HCT116 (cell line): ENCODE data around the gene F10. TPM values are rescaled to one million over a fixed set of nuclear protein-coding genes. Genes with fewer than 3 reads are reported as not detected.

Experiments
- ATAC-seq: fragments of 200-7000 bp; cut with Tn5 transposase; 2 replicates; pipeline ENCODE4 v1.9.1; 2020; ENCODE audit warnings: mild to moderate bottlenecking, moderate library complexity
- BruUV-seq: library from RNA; stranded (reverse); fragments of 400-500 nt; replicated peaks from 2 replicates; lab custom pipeline; 2021; lab: Mats Ljungman, UMichigan
- CTCF ChIA-PET: fragments of 300-600 bp; sonication (Branson Sonifier 250); formaldehyde crosslinking; loops from one replicate; lab custom pipeline; 2021; ENCODE audit warnings: antibody characterized with exemption; lab: Charles Lee
- POLR2A ChIA-PET: fragments of 300-600, 350-600 bp; sonication (Branson Sonifier 250); formaldehyde crosslinking; loops from one replicate; lab custom pipeline; 2021; ENCODE audit warnings: antibody characterized with exemption; lab: Charles Lee
- RAD21 ChIA-PET, 2 experiments: fragments of 300-600 bp; sonication (Branson Sonifier 250); formaldehyde crosslinking; loops; one replicate each; lab custom pipeline; 2023; ENCODE audit warnings: low total read pairs in 2 of 2; ENCODE audit not compliant: uncharacterized antibody in 2 of 2, unreplicated experiment in 2 of 2, low non-redundant PET in 1 of 2; lab: Charles Lee
- DNase-seq: peaks from one replicate; pipeline ENCODE4 v3.0.0-alpha.2; 2010; ENCODE audit warnings: low read depth, low spot score
- H2AFZ ChIP-seq: fragments of 200-600 bp; shearing (Covaris generic), sonication (generic); 2 replicates; pipeline ENCODE4 v1.6.1; 2017; ENCODE audit warnings: low read depth, mixed run types, mixed read lengths, antibody characterized with exemption, low read length; ENCODE audit not compliant: poor library complexity, severe bottlenecking
- H3K27ac ChIP-seq: 2 replicates; pipeline ENCODE4 v1.5.1; 2012; ENCODE audit warnings: low read depth, low read length
- H3K27me3 ChIP-seq: fragments of 200-600 bp; sonication (generic); 2 replicates; pipeline ENCODE4 v1.6.1; 2016; ENCODE audit warnings: mixed run types, low read length, mixed read lengths; ENCODE audit not compliant: insufficient read depth
- H3K36me3 ChIP-seq, 2 experiments: fragments of 200-500 bp in 1 of 2; fragments of 200-600 bp in 1 of 2; sonication (Bioruptor generic) in 1 of 2; sonication (generic) in 1 of 2; 2 replicates each; pipeline versions ENCODE4 v1.5.1 to v1.6.1; 2014 to 2016; ENCODE audit warnings: low read length in 2 of 2, inconsistent platforms in 1 of 2, mixed read lengths in 1 of 2, mixed run types in 1 of 2; ENCODE audit not compliant: insufficient read depth in 2 of 2, control insufficient read depth in 1 of 2
- H3K4me1 ChIP-seq, 2 experiments: fragments of 200-600 bp in 1 of 2; sonication (generic) in 1 of 2; 2 replicates each; pipeline versions ENCODE4 v1.5.1 to v1.6.1; 2012 to 2017; ENCODE audit warnings: low read length in 2 of 2, inconsistent platforms in 1 of 2, mild to moderate bottlenecking in 1 of 2, mixed read lengths in 1 of 2, mixed run types in 1 of 2, moderate library complexity in 1 of 2; ENCODE audit not compliant: insufficient read depth in 2 of 2, control insufficient read depth in 1 of 2
- H3K4me2 ChIP-seq: fragments of 200-600 bp; sonication (generic); 2 replicates; pipeline ENCODE4 v1.6.1; 2017; ENCODE audit warnings: mixed run types, low read length, mixed read lengths
- H3K4me3 ChIP-seq, 2 experiments: fragments of 200-600 bp in 1 of 2; sonication (generic) in 1 of 2; replicated peaks in 1 of 2; 2 replicates each; pipeline ENCODE4 v1.5.1; 2011 to 2016; ENCODE audit warnings: low read length in 2 of 2, control low read depth in 1 of 2, low read depth in 1 of 2, mild to moderate bottlenecking in 1 of 2, mixed read lengths in 1 of 2, mixed run types in 1 of 2
- H3K79me2 ChIP-seq: fragments of 200-600 bp; sonication (generic); 2 replicates; pipeline ENCODE4 v1.6.1; 2017; ENCODE audit warnings: mild to moderate bottlenecking, mixed run types, low read length, moderate library complexity, mixed read lengths; ENCODE audit not compliant: insufficient read depth
- H3K9ac ChIP-seq: fragments of 200-600 bp; sonication (generic); 2 replicates; pipeline ENCODE4 v1.6.1; 2016; ENCODE audit warnings: low read length, mixed read lengths
- H3K9me2 ChIP-seq: fragments of 200-600 bp; sonication (generic), shearing (Covaris generic); 2 replicates; pipeline ENCODE4 v1.6.1; 2017; ENCODE audit warnings: mixed run types, mild to moderate bottlenecking, moderate library complexity; ENCODE audit not compliant: insufficient read depth
- H3K9me3 ChIP-seq, 2 experiments: fragments of 200-500 bp in 1 of 2; fragments of 200-600 bp in 1 of 2; sonication (Bioruptor generic) in 1 of 2; sonication (generic) in 1 of 2; 2 replicates each; pipeline ENCODE4 v1.6.1; 2014 to 2017; ENCODE audit warnings: low read length in 2 of 2, mixed read lengths in 2 of 2, inconsistent platforms in 1 of 2, low read depth in 1 of 2, mild to moderate bottlenecking in 1 of 2, mixed run types in 1 of 2, moderate library complexity in 1 of 2; ENCODE audit not compliant: control insufficient read depth in 1 of 2, insufficient read depth in 1 of 2
- H4K20me1 ChIP-seq: fragments of 200-600 bp; sonication (generic), shearing (Covaris generic); 2 replicates; pipeline ENCODE4 v1.6.1; 2017; ENCODE audit warnings: mixed run types, mild to moderate bottlenecking, moderate library complexity; ENCODE audit not compliant: insufficient read depth
- CEBPB ChIP-seq: IDR thresholded peaks from 2 replicates; pipeline ENCODE4 v1.6.1; 2012; ENCODE audit warnings: low read depth
- EGR1 ChIP-seq: IDR thresholded peaks from 2 replicates; pipeline ENCODE4 v1.6.1; 2012; ENCODE audit warnings: low read depth
- ELF1 ChIP-seq: IDR thresholded peaks from 2 replicates; pipeline ENCODE4 v1.6.1; 2012; ENCODE audit warnings: low read depth, borderline replicate concordance
- EZH2phosphoT487 ChIP-seq: fragments of 200-600 bp; IDR thresholded peaks from 2 replicates; pipeline ENCODE4 v1.6.1; 2018; ENCODE audit warnings: antibody characterized with exemption, borderline replicate concordance
- JUND ChIP-seq: IDR thresholded peaks from 2 replicates; pipeline ENCODE4 v1.6.1; 2012
- POLR2A ChIP-seq: IDR thresholded peaks from 2 replicates; pipeline ENCODE4 v1.7.0; 2011; ENCODE audit warnings: borderline replicate concordance; ENCODE audit not compliant: insufficient read depth, insufficient read length; ENCODE audit errors: extremely low read depth
- POLR2AphosphoS5 ChIP-seq: IDR thresholded peaks from 2 replicates; pipeline ENCODE4 v1.6.1; 2011; ENCODE audit warnings: mild to moderate bottlenecking, low read depth, low read length, moderate library complexity
- SIN3A ChIP-seq: IDR thresholded peaks from 2 replicates; pipeline ENCODE4 v1.6.1; 2012; ENCODE audit warnings: low read depth
- TCF7L2 ChIP-seq: IDR thresholded peaks from 2 replicates; pipeline ENCODE4 v1.7.0; 2011; ENCODE audit warnings: borderline replicate concordance, inconsistent platforms; ENCODE audit not compliant: insufficient read depth, insufficient read length; ENCODE audit errors: extremely low read depth
- YY1 ChIP-seq: IDR thresholded peaks from 2 replicates; pipeline ENCODE4 v1.6.1; 2011; ENCODE audit warnings: low read length, low read depth, moderate library complexity, mild to moderate bottlenecking; ENCODE audit not compliant: insufficient replicate concordance; ENCODE audit errors: extremely low read depth
- ZFX ChIP-seq: fragments of 450-650 bp; IDR thresholded peaks from 2 replicates; pipeline ENCODE4 v1.6.1; 2017
- ZNF274 ChIP-seq: fragments of 200-500 bp; sonication (Bioruptor generic); IDR thresholded peaks from 2 replicates; pipeline ENCODE4 v1.6.1; 2014; ENCODE audit warnings: mild to moderate bottlenecking, low read depth, low read length, inconsistent platforms
- intact Hi-C: fragments of 100-400 bp; cut with micrococcal nuclease; formaldehyde crosslinking; loops from 2 replicates; pipeline ENCODE4 v1.10.0; 2022
- total RNA-seq: library from RNA; stranded (reverse); gene quantifications from one replicate; pipeline ENCODE4 v1.2.1, GENCODE V29; 2021; ENCODE audit not compliant: unreplicated experiment
- TF ChIP-seq, protein P1 (sequence below): IDR thresholded peaks from 2 replicates; pipeline ENCODE4 v1.6.1; 2012
- TF ChIP-seq, protein P2 (sequence below): IDR thresholded peaks from 2 replicates; pipeline ENCODE4 v1.6.1; 2012

F10 gene
- total RNA-seq, 1 experiment from 2014 or later: 4.0 TPM

DNA sequence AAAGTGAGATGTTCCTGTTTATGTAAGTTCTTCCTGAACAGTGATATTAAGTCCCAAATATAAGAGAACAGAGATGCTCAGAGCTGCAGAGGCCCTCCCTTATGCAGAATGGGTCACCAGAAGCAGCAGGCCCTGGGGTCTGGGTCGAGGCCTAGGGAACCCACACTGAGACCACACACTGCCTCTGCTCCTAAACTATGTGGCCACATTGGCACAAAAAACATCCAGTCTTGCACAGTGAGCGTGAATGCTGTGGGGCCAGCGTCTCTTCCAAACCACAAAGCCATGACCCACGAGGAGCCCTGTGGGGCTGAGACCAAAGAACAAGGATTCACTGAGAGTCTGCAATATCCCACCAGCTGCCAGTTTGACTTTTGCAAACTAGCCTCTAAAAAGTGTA is 59.4 kb downstream of the F10 start (continued):
- TF ChIP-seq POLR2AphosphoS5 (no peak), CEBPB (no peak), POLR2A (no peak), EGR1 (no peak), YY1 (no peak), JUND (no peak), SIN3A (no peak), ELF1 (no peak), TCF7L2 (no peak), ZNF274 (no peak)

DNA sequence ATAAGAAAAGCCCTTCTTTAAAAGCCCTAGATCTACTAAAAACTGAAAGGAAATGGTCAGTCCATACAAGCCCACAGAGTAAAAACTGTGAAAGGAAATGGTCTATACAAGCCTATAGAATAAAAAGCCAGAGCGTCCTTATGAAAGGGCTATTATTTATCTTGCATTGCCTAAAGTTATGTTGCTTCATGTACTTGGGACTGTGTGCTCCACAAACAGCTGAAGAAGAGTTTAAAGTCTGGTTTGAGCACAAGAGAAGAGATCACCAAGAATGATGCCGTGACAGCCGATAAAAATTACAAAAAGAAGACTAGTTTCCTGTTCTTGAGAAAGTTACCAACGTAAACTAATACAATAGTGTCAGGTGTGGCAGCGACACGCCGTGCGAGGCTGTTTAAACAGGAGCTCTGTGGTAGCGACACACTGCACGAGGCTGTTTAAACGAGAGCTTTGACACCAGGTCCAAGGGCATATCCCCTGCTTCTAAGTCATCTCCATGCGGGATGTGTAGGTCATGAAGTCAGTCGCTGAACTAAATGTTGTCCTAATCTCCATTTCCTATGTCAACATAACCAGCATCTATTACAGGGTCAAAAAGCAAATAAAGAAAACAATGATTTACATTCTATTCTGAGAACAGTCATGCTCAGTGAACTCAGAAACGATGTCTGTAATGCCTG is 61.0 kb downstream of the F10 start:
- H3K27ac ChIP-seq: no peak overlapping the region
- no peak overlapping the region for H3K9ac ChIP-seq
- H3K4me3 ChIP-seq: no peak overlapping the region
- no peaks in the 10 kb centered on the region for H3K27me3 ChIP-seq
- H3K4me1 ChIP-seq: peaks cover 21 to 26% of the 10 kb centered on the region in 2 experiments
- H3K36me3 ChIP-seq: peaks cover 53 to 57% of the 10 kb centered on the region in 2 experiments
- no peaks in the 10 kb centered on the region for H4K20me1 ChIP-seq
- H3K9me3 ChIP-seq: no peaks in the 10 kb centered on the region
- ChIA-PET RAD21 (no interaction called here), POLR2A (no interaction called here), CTCF (no interaction called here)
- no peaks in the 10 kb centered on the region for H3K9me2 ChIP-seq
- H3K4me2 ChIP-seq: no peak overlapping the region
- ATAC-seq: no peak
- TF ChIP-seq EZH2phosphoT487 (no peak), ZNF274 (no peak), ZFX (no peak)
- TF ChIP-seq, protein P1, sequence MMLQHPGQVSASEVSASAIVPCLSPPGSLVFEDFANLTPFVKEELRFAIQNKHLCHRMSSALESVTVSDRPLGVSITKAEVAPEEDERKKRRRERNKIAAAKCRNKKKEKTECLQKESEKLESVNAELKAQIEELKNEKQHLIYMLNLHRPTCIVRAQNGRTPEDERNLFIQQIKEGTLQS: no peak
- TF ChIP-seq, protein P2, sequence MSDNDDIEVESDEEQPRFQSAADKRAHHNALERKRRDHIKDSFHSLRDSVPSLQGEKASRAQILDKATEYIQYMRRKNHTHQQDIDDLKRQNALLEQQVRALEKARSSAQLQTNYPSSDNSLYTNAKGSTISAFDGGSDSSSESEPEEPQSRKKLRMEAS: no peak
- peaks cover 38% of the 10 kb centered on the region for H3K79me2 ChIP-seq
- intact Hi-C loops: no loop called here
- no peak for DNase-seq
- BruUV-seq: no TSS peak
- H2AFZ ChIP-seq: no peak overlapping the region
